HEK293 (cell line): Measurements from ENCODE around the gene SERINC4.

Experiments
- CTCF ChIA-PET: fragments of 350-600 bp; formaldehyde crosslinking; extraction: SDS; loops from one replicate; lab custom pipeline; 2021; ENCODE audit warnings: antibody characterized with exemption; lab: Yijun Ruan, JAX
- POLR2A ChIA-PET: fragments of 300-600 bp; formaldehyde crosslinking; extraction: SDS; loops from one replicate; lab custom pipeline; 2020; ENCODE audit warnings: antibody characterized with exemption, inconsistent platforms; lab: Yijun Ruan, JAX
- H3K27ac ChIP-seq: fragments of 200-500 bp; sonication (Bioruptor generic); 2 replicates; pipeline ENCODE4 v1.5.1; 2014; ENCODE audit warnings: low read depth, low read length, control low read depth, inconsistent platforms; ENCODE audit errors: extremely low read depth
- H3K36me3 ChIP-seq, 2 experiments: fragments of 200-500 bp in 1 of 2; sonication (Bioruptor generic) in 1 of 2; 1 replicate in 1 of 2; 2 replicates in 1 of 2; pipeline ENCODE4 v1.5.1; 2014 to 2017; ENCODE audit warnings: inconsistent platforms in 2 of 2, low read length in 2 of 2; ENCODE audit not compliant: control insufficient read depth in 2 of 2, insufficient read depth in 1 of 2
- H3K4me1 ChIP-seq: fragments of 200-500 bp; sonication (Bioruptor generic); 2 replicates; pipeline ENCODE4 v1.5.1; 2014; ENCODE audit warnings: mild to moderate bottlenecking, low read length, inconsistent platforms; ENCODE audit not compliant: control insufficient read depth, insufficient read depth
- H3K4me3 ChIP-seq: 2 replicates; pipeline ENCODE4 v1.5.1; 2011; ENCODE audit warnings: low read depth, mild to moderate bottlenecking, control low read depth, low read length, moderate library complexity
- H3K9me3 ChIP-seq: fragments of 200-500 bp; sonication (Bioruptor generic); 2 replicates; pipeline ENCODE4 v1.5.1; 2014; ENCODE audit warnings: low read depth, low read length, inconsistent platforms; ENCODE audit not compliant: control insufficient read depth, insufficient read depth
- GLI2 ChIP-seq: fragments of 450-650 bp; formaldehyde crosslinking; IDR thresholded peaks from 2 replicates; pipeline ENCODE4; 2017; ENCODE audit warnings: missing biosample characterization, missing genetic modification characterization, low read depth, borderline replicate concordance
- KLF9 ChIP-seq: fragments of 450-650 bp; formaldehyde crosslinking; IDR thresholded peaks from 2 replicates; pipeline ENCODE4 v1.5.1; 2016; ENCODE audit warnings: missing biosample characterization, missing genetic modification characterization, low read depth
- MEIS1 ChIP-seq: sonication (generic); formaldehyde crosslinking; IDR thresholded peaks from 2 replicates; pipeline ENCODE4 v1.8.1; 2022; ENCODE audit warnings: missing genetic modification reagents, mild to moderate bottlenecking, borderline replicate concordance
- TSHZ1 ChIP-seq: fragments of 450-650 bp; formaldehyde crosslinking; IDR thresholded peaks from 2 replicates; pipeline ENCODE4 v1.5.1; 2016; ENCODE audit warnings: missing biosample characterization, missing genetic modification characterization, borderline replicate concordance
- ZNF112 ChIP-seq: fragments of 450-650 bp; formaldehyde crosslinking; IDR thresholded peaks from 2 replicates; pipeline ENCODE4 v1.5.0; 2017; ENCODE audit warnings: missing biosample characterization, missing genetic modification characterization
- ZNF121 ChIP-seq: fragments of 450-650 bp; formaldehyde crosslinking; IDR thresholded peaks from 2 replicates; pipeline ENCODE4 v1.5.1; 2016; ENCODE audit warnings: missing biosample characterization, missing genetic modification characterization
- ZNF184 ChIP-seq: fragments of 450-650 bp; IDR thresholded peaks from 2 replicates; pipeline ENCODE4 v1.5.1; 2018; ENCODE audit warnings: missing biosample characterization, mild to moderate bottlenecking, missing genetic modification characterization
- ZNF19 ChIP-seq: fragments of 450-650 bp; formaldehyde crosslinking; IDR thresholded peaks from 2 replicates; pipeline ENCODE4; 2016; ENCODE audit warnings: missing biosample characterization, missing genetic modification characterization, low read depth
- ZNF211 ChIP-seq: fragments of 450-650 bp; formaldehyde crosslinking; IDR thresholded peaks from 2 replicates; pipeline ENCODE4 v1.5.1; 2016; ENCODE audit warnings: low read depth, missing biosample characterization, missing genetic modification characterization
- ZNF221 ChIP-seq: fragments of 450-650 bp; formaldehyde crosslinking; IDR thresholded peaks from 2 replicates; pipeline ENCODE4 v1.5.1; 2017; ENCODE audit warnings: missing biosample characterization, missing genetic modification characterization, borderline replicate concordance
- ZNF248 ChIP-seq: fragments of 450-650 bp; formaldehyde crosslinking; IDR thresholded peaks from 2 replicates; pipeline ENCODE4 v1.5.1; 2017; ENCODE audit warnings: missing biosample characterization, missing genetic modification characterization
- ZNF354C ChIP-seq: fragments of 450-650 bp; formaldehyde crosslinking; IDR thresholded peaks from 2 replicates; pipeline ENCODE4 v1.5.1; 2016; ENCODE audit warnings: missing biosample characterization, missing genetic modification characterization, low read depth, borderline replicate concordance
- ZNF548 ChIP-seq: fragments of 450-650 bp; formaldehyde crosslinking; IDR thresholded peaks from 2 replicates; pipeline ENCODE4 v1.5.1; 2016; ENCODE audit warnings: missing biosample characterization, missing genetic modification characterization
- ZNF623 ChIP-seq: fragments of 450-650 bp; formaldehyde crosslinking; IDR thresholded peaks from 2 replicates; pipeline ENCODE4 v1.5.1; 2016; ENCODE audit warnings: missing biosample characterization, missing genetic modification characterization
- ZNF704 ChIP-seq: fragments of 450-650 bp; formaldehyde crosslinking; IDR thresholded peaks from 2 replicates; pipeline ENCODE4 v1.5.1; 2016; ENCODE audit warnings: missing biosample characterization, missing genetic modification characterization
- ZNF76 ChIP-seq: fragments of 450-650 bp; formaldehyde crosslinking; IDR thresholded peaks from 2 replicates; pipeline ENCODE4; 2016; ENCODE audit warnings: low read depth, missing biosample characterization, missing genetic modification characterization, borderline replicate concordance
- ZNF785 ChIP-seq: fragments of 450-650 bp; formaldehyde crosslinking; IDR thresholded peaks from 2 replicates; pipeline ENCODE4 v1.5.1; 2016; ENCODE audit warnings: missing biosample characterization, missing genetic modification characterization
- ZNF837 ChIP-seq: fragments of 450-650 bp; formaldehyde crosslinking; IDR thresholded peaks from 2 replicates; pipeline ENCODE4 v1.5.1; 2016; ENCODE audit warnings: missing biosample characterization, missing genetic modification characterization
- ZSCAN16 ChIP-seq: fragments of 450-650 bp; formaldehyde crosslinking; IDR thresholded peaks from 2 replicates; pipeline ENCODE4 v1.5.1; 2016; ENCODE audit warnings: missing biosample characterization, missing genetic modification characterization
- ZSCAN23 ChIP-seq: fragments of 450-650 bp; formaldehyde crosslinking; IDR thresholded peaks from 2 replicates; pipeline ENCODE4 v1.5.1; 2016; ENCODE audit warnings: missing biosample characterization, missing genetic modification characterization
- TF ChIP-seq, protein P1 (sequence below): fragments of 450-650 bp; formaldehyde crosslinking; IDR thresholded peaks from 2 replicates; pipeline ENCODE4 v1.5.1; 2017; ENCODE audit warnings: missing biosample characterization, missing genetic modification characterization
- TF ChIP-seq, protein P2 (sequence below): fragments of 450-650 bp; formaldehyde crosslinking; IDR thresholded peaks from 2 replicates; pipeline ENCODE4 v1.5.1; 2016; ENCODE audit warnings: missing biosample characterization, missing genetic modification characterization
- TF ChIP-seq, protein P3 (sequence below): fragments of 450-650 bp; formaldehyde crosslinking; IDR thresholded peaks from 2 replicates; pipeline ENCODE4 v1.5.1; 2016; ENCODE audit warnings: missing biosample characterization, missing genetic modification characterization

The SERINC4 gene

GRCh38 chr15:43763819-43764446 is 36.1 kb downstream of the SERINC4 start:
- TF ChIP-seq ZNF837 (tag by site-specific recombination) (no peak), MEIS1 (no peak), ZNF248 (tag by site-specific recombination) (no peak), ZNF704 (tag by site-specific recombination) (no peak), ZNF19 (tag by site-specific recombination) (no peak), TSHZ1 (tag by site-specific recombination) (no peak), GLI2 (tag by site-specific recombination) (no peak), ZNF623 (tag by site-specific recombination) (no peak), ZNF121 (no peak), ZNF221 (tag by site-specific recombination) (no peak), ZNF112 (tag by site-specific recombination) (no peak), ZNF184 (no peak)
- TF ChIP-seq, protein P1, sequence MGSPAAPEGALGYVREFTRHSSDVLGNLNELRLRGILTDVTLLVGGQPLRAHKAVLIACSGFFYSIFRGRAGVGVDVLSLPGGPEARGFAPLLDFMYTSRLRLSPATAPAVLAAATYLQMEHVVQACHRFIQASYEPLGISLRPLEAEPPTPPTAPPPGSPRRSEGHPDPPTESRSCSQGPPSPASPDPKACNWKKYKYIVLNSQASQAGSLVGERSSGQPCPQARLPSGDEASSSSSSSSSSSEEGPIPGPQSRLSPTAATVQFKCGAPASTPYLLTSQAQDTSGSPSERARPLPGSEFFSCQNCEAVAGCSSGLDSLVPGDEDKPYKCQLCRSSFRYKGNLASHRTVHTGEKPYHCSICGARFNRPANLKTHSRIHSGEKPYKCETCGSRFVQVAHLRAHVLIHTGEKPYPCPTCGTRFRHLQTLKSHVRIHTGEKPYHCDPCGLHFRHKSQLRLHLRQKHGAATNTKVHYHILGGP, result no peak
- TF ChIP-seq, protein P2, sequence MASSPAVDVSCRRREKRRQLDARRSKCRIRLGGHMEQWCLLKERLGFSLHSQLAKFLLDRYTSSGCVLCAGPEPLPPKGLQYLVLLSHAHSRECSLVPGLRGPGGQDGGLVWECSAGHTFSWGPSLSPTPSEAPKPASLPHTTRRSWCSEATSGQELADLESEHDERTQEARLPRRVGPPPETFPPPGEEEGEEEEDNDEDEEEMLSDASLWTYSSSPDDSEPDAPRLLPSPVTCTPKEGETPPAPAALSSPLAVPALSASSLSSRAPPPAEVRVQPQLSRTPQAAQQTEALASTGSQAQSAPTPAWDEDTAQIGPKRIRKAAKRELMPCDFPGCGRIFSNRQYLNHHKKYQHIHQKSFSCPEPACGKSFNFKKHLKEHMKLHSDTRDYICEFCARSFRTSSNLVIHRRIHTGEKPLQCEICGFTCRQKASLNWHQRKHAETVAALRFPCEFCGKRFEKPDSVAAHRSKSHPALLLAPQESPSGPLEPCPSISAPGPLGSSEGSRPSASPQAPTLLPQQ (tag by site-specific recombination), result no peak
- TF ChIP-seq, all 188 proteins: peak for 0
- Histone ChIP-seq H3K4me3 (no peak overlapping the region), H3K27ac (no peak overlapping the region), H3K4me1 (no peaks in the 10 kb centered on the region), H3K36me3 (peaks cover 57 to 84% of the 10 kb centered on the region in 2 experiments), H3K9me3 (no peaks in the 10 kb centered on the region)
- CTCF ChIA-PET, result no interaction called here
- POLR2A ChIA-PET, result no interaction called here

DNA sequence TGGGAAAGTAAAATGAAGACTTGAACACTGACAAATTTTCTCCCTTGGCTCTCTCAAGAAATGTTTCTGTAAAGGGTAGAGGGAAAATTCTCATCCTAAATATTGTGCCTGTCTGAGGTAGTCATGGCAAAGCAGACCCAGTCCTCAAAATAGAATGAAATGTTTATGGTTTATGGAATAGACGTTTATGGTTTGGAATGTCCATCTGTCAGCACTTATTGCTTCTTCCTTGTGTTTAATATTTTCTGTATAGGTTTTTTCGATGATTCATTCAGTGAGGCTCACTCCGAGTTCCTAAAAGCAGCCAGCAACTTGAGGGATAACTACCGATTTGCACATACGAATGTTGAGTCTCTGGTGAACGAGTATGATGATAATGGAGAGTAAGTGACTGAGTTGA is 37.2 kb downstream of the SERINC4 start:
- H3K9me3 ChIP-seq, result no peaks in the 10 kb centered on the region
- H3K36me3 ChIP-seq, result peaks cover 54 to 82% of the 10 kb centered on the region in 2 experiments
- POLR2A ChIA-PET, result no interaction called here
- H3K4me1 ChIP-seq, result no peaks in the 10 kb centered on the region
- H3K4me3 ChIP-seq, result no peak overlapping the region
- no peak overlapping the region for H3K27ac ChIP-seq
- CTCF ChIA-PET, result no interaction called here
- TF ChIP-seq ZSCAN16 (tag by site-specific recombination) (no peak), ZNF354C (tag by site-specific recombination) (no peak), ZNF211 (no peak), ZNF785 (tag by site-specific recombination) (no peak), ZNF76 (tag by site-specific recombination) (no peak), ZNF548 (tag by site-specific recombination) (no peak), KLF9 (tag by site-specific recombination) (no peak), ZSCAN23 (tag by site-specific recombination) (no peak)
- TF ChIP-seq, protein P3, sequence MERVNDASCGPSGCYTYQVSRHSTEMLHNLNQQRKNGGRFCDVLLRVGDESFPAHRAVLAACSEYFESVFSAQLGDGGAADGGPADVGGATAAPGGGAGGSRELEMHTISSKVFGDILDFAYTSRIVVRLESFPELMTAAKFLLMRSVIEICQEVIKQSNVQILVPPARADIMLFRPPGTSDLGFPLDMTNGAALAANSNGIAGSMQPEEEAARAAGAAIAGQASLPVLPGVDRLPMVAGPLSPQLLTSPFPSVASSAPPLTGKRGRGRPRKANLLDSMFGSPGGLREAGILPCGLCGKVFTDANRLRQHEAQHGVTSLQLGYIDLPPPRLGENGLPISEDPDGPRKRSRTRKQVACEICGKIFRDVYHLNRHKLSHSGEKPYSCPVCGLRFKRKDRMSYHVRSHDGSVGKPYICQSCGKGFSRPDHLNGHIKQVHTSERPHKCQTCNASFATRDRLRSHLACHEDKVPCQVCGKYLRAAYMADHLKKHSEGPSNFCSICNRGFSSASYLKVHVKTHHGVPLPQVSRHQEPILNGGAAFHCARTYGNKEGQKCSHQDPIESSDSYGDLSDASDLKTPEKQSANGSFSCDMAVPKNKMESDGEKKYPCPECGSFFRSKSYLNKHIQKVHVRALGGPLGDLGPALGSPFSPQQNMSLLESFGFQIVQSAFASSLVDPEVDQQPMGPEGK (tag by site-specific recombination), result no peak
